K562 (cell line): Measurements from ENCODE around the gene TMEM101. TPM values are rescaled to one million over a fixed set of nuclear protein-coding genes. Genes with fewer than 3 reads are reported as not detected.

Experiments
- JUNB ChIP-seq: fragments of 450-650 bp; formaldehyde crosslinking; conservative IDR thresholded peaks from 2 replicates; pipeline ENCODE4 v1.4.0; 2020; ENCODE audit warnings: mild to moderate bottlenecking
- KAT2B ChIP-seq: IDR thresholded peaks from one replicate; pipeline ENCODE4 v1.6.1; 2012; ENCODE audit warnings: low read depth, mild to moderate bottlenecking, control low read depth, inconsistent platforms, low read length, moderate library complexity
- LCOR ChIP-seq: sonication (generic); formaldehyde crosslinking; IDR thresholded peaks from 2 replicates; pipeline ENCODE4 v1.8.0; 2022; ENCODE audit warnings: mild to moderate bottlenecking, missing genetic modification reagents
- MYBL2 ChIP-seq, 2 experiments: fragments of 450-650 bp in 1 of 2; sonication (generic) in 1 of 2; formaldehyde crosslinking in 1 of 2; IDR thresholded peaks; 2 replicates each; pipeline versions ENCODE4 v1.6.1 to v1.8.1; 2017 to 2022; ENCODE audit warnings: borderline replicate concordance in 1 of 2, inconsistent platforms in 1 of 2, low read depth in 1 of 2, mild to moderate bottlenecking in 1 of 2, missing genetic modification reagents in 1 of 2, moderate library complexity in 1 of 2
- NBN ChIP-seq: fragments of 450-650 bp; IDR thresholded peaks from 2 replicates; pipeline ENCODE4 v1.6.1; 2016; ENCODE audit warnings: low read depth, mild to moderate bottlenecking
- NEUROD1 ChIP-seq: fragments of 150-350 bp; IDR thresholded peaks from 2 replicates; pipeline ENCODE4 v1.6.1; 2014; ENCODE audit warnings: borderline replicate concordance, low read length, low read depth; ENCODE audit not compliant: partially characterized antibody
- PRMT5 ChIP-seq: sonication (generic); formaldehyde crosslinking; IDR thresholded peaks from 2 replicates; pipeline ENCODE4 v1.5.0; 2020; ENCODE audit warnings: missing genetic modification reagents
- SAFB2 ChIP-seq: fragments of 200-400 bp; formaldehyde crosslinking; IDR thresholded peaks from 2 replicates; pipeline ENCODE4 v1.6.1; 2018; ENCODE audit warnings: borderline replicate concordance, low read length, low read depth, moderate library complexity; ENCODE audit not compliant: severe bottlenecking
- SRF ChIP-seq, 2 experiments: fragments of 250-450, 450-650 bp in 1 of 2; sonication (Bioruptor Pico) in 1 of 2; sonication (generic) in 1 of 2; formaldehyde crosslinking; IDR thresholded peaks; 2 replicates each; pipeline versions ENCODE4 v1.5.0 to v1.5.1; 2020 to 2022; ENCODE audit warnings: mild to moderate bottlenecking in 1 of 2, missing genetic modification reagents in 1 of 2
- TAF7 ChIP-seq: fragments of 450-650 bp; IDR thresholded peaks from 2 replicates; pipeline ENCODE4 v1.6.1; 2016; ENCODE audit warnings: missing genetic modification characterization, missing compliant biosample characterization
- TEAD4 ChIP-seq, 2 experiments: sonication (generic) in 1 of 2; formaldehyde crosslinking in 1 of 2; IDR thresholded peaks; 2 replicates each; pipeline versions ENCODE4 v1.6.1 to v1.8.0; 2012 to 2022; ENCODE audit warnings: borderline replicate concordance in 1 of 2, inconsistent platforms in 1 of 2, low read length in 1 of 2, mild to moderate bottlenecking in 1 of 2, missing genetic modification reagents in 1 of 2
- ZNF121 ChIP-seq: sonication (generic); formaldehyde crosslinking; conservative IDR thresholded peaks from 2 replicates; pipeline ENCODE4 v1.8.0; 2022; ENCODE audit warnings: missing genetic modification reagents
- ZNF280B ChIP-seq: fragments of 250-450 bp; sonication (Bioruptor Pico); IDR thresholded peaks from 2 replicates; pipeline ENCODE4 v1.5.1; 2021; ENCODE audit warnings: mild to moderate bottlenecking
- ZNF584 ChIP-seq: fragments of 200-800 bp; sonication (Bioruptor generic); IDR thresholded peaks from 2 replicates; pipeline ENCODE4 v1.6.1; 2016; ENCODE audit warnings: low read depth, mild to moderate bottlenecking, missing genetic modification characterization, missing compliant biosample characterization
- ZNF589 ChIP-seq: fragments of 200-800 bp; sonication (Bioruptor generic); IDR thresholded peaks from 2 replicates; pipeline ENCODE4 v1.6.1; 2016; ENCODE audit warnings: low read depth, missing genetic modification characterization, missing compliant biosample characterization
- polyA plus RNA-seq, 8 experiments: library from polyadenylated mRNA; depleted of rRNA in 4 of 8; stranded (reverse) in 5 of 8; unstranded in 3 of 8; fragments of >200 nt; fragmentation: Nextera tagmentation in 2 of 8; fragmentation: Illumina TruSeq in 1 of 8; extraction: Ambion mirVana in 2 of 8; extraction: Trizol in 1 of 8; gene quantifications; 2 replicates each; pipeline versions ENCODE4 v1.2.1 to v1.2.3, GENCODE V29; 2011 to 2014; ENCODE audit warnings: inconsistent platforms in 1 of 8, missing spikeins in 1 of 8
- total RNA-seq, 7 experiments: library from RNA; depleted of rRNA in 6 of 7; stranded (reverse); fragments of >200 nt in 6 of 7; fragmentation: Illumina TruSeq in 2 of 7; extraction: Trizol in 2 of 7; gene quantifications; 2 replicates each; pipeline versions ENCODE4 v1.2.1 to v1.2.3, GENCODE V29; 2011 to 2021; ENCODE audit warnings: low replicate concordance in 1 of 7
- TF ChIP-seq, protein P1 (sequence below): IDR thresholded peaks from 2 replicates; pipeline ENCODE4 v1.6.1; 2012; ENCODE audit warnings: low read depth, low read length, improper control_type of control experiment, borderline replicate concordance
- TF ChIP-seq, protein P2 (sequence below): fragments of 250-450 bp; sonication (Bioruptor Pico); IDR thresholded peaks from 2 replicates; pipeline ENCODE4 v1.4.0; 2020; ENCODE audit warnings: mild to moderate bottlenecking, moderate library complexity

Gene TMEM101
- total and polyA plus RNA-seq, 9 of the 15 experiments (the other 6 are each of a cell fraction or from before 2014, with no cell fraction given): 21.2 to 110 (median 37.8) TPM

DNA sequence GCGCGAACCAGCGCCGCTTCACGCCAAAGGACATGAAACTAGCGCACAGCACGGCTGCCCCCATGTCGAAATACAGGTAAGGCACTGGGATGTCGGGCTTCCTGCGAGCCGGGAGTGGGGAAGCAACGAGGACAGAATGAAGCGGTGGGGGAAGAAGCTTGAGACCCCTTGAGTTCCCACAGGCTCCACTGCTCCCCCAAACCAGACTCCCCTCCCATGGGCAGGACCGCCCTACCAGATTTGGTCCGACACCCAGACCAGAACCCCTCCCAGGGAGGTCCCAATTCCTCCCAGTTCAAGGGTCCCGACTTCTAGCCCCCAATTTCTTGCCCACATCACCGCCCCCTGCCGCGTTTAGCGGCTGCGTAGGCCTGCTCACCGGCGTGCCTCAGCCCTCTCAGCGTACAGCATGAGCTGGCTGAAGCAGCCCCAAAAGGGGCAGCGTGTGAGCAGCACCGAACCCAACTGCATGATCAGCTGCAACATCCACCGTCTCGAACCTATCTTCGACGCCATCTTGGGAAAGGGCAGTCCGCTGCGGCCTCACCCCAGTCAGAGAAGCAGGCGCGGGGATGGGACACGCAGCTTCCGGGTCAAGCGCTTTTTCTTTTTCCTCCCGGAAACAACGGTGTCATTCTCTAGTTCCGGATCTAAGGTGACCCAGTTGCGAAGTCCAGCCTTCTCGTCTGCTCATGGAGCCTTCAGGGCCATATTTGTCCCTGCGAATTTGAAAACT, at the start of gene TMEM101 (continued):
- TF ChIP-seq ZNF280B (CRISPR knock-in tag) (no peak), NEUROD1 (peak; percentile 86), LCOR (CRISPR knock-in tag) (0 out of 2 replicates have a peak, but pooled peaks have one; percentile 40), JUNB (CRISPR knock-in tag) (no peak), ZNF584 (CRISPR knock-in tag) (no peak), PRMT5 (CRISPR knock-in tag) (0 out of 2 replicates have a peak, but pooled peaks have one; percentile 43), SAFB2 (no peak), TAF7 (tag) (peak; percentile 84), MYBL2 (IDR thresholded peaks at IDR 0.05; ENCODE audit: low read depth) (no peak; the same call in 1 of the 2 replicates), MYBL2 (CRISPR knock-in tag; IDR thresholded peaks at IDR 0.05; ENCODE audit: borderline replicate concordance) (no peak), TEAD4 (IDR thresholded peaks at IDR 0.05; ENCODE audit: low read length) (peak; percentile 26; the same call in 1 of the 2 replicates), TEAD4 (CRISPR knock-in tag; IDR thresholded peaks at IDR 0.05; ENCODE audit: borderline replicate concordance) (no peak), ZNF589 (CRISPR knock-in tag) (peak; percentile 91), KAT2B (no peak), NBN (no peak), SRF (CRISPR knock-in tag; IDR thresholded peaks at IDR 0.05) (no peak), ZNF121 (CRISPR knock-in tag) (0 out of 2 replicates have a peak, but pooled peaks have one; percentile 28)
- TF ChIP-seq, protein P1, sequence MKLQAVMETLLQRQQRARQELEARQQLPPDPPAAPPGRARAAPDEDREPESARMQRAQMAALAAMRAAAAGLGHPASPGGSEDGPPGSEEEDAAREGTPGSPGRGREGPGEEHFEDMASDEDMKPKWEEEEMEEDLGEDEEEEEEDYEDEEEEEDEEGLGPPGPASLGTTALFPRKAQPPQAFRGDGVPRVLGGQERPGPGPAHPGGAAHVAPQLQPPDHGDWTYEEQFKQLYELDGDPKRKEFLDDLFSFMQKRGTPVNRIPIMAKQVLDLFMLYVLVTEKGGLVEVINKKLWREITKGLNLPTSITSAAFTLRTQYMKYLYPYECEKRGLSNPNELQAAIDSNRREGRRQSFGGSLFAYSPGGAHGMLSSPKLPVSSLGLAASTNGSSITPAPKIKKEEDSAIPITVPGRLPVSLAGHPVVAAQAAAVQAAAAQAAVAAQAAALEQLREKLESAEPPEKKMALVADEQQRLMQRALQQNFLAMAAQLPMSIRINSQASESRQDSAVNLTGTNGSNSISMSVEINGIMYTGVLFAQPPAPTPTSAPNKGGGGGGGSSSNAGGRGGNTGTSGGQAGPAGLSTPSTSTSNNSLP: peak; percentile 70; the same call in 1 of the 2 replicates
- TF ChIP-seq, protein P2, sequence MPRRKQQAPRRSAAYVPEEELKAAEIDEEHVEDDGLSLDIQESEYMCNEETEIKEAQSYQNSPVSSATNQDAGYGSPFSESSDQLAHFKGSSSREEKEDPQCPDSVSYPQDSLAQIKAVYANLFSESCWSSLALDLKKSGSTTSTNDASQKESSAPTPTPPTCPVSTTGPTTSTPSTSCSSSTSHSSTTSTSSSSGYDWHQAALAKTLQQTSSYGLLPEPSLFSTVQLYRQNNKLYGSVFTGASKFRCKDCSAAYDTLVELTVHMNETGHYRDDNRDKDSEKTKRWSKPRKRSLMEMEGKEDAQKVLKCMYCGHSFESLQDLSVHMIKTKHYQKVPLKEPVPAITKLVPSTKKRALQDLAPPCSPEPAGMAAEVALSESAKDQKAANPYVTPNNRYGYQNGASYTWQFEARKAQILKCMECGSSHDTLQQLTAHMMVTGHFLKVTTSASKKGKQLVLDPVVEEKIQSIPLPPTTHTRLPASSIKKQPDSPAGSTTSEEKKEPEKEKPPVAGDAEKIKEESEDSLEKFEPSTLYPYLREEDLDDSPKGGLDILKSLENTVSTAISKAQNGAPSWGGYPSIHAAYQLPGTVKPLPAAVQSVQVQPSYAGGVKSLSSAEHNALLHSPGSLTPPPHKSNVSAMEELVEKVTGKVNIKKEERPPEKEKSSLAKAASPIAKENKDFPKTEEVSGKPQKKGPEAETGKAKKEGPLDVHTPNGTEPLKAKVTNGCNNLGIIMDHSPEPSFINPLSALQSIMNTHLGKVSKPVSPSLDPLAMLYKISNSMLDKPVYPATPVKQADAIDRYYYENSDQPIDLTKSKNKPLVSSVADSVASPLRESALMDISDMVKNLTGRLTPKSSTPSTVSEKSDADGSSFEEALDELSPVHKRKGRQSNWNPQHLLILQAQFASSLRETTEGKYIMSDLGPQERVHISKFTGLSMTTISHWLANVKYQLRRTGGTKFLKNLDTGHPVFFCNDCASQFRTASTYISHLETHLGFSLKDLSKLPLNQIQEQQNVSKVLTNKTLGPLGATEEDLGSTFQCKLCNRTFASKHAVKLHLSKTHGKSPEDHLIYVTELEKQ (CRISPR knock-in tag): no peak
